GM06990 (cell line): ENCODE measurements around the gene PAPOLB.

Experiments used
- DNase-seq: peaks from one replicate; pipeline ENCODE4 v3.0.0-alpha.2; 2011; ENCODE audit not compliant: insufficient read length; ENCODE audit errors: extremely low read depth
- H3K27me3 ChIP-seq: replicated peaks from 2 replicates; pipeline ENCODE4 v1.6.0; 2011; ENCODE audit warnings: low read length; ENCODE audit not compliant: control insufficient read depth, insufficient read depth
- H3K36me3 ChIP-seq: 2 replicates; pipeline ENCODE4 v1.5.1; 2011; ENCODE audit warnings: low read length; ENCODE audit not compliant: control insufficient read depth, insufficient read depth
- H3K4me3 ChIP-seq: replicated peaks from 2 replicates; pipeline ENCODE4 v1.5.1; 2011; ENCODE audit warnings: low read depth, mild to moderate bottlenecking, control low read depth, low read length
- CTCF ChIP-seq: IDR thresholded peaks from 2 replicates; pipeline ENCODE4 v1.5.1; 2011; ENCODE audit warnings: low read length, control low read depth, mild to moderate bottlenecking, inconsistent platforms; ENCODE audit not compliant: insufficient read depth, poor library complexity, severe bottlenecking

PAPOLB gene

GRCh38 chr7:4808565-4808964, 53.3 kb downstream of the PAPOLB start:
- no peaks in the 10 kb centered on the region for H3K36me3 ChIP-seq
- TF ChIP-seq CTCF = no peak
- no peaks in the 10 kb centered on the region for H3K27me3 ChIP-seq
- H3K4me3 ChIP-seq = no peak overlapping the region
- no peak for DNase-seq

GRCh38 chr7:4808026-4808425, 53.8 kb downstream of the PAPOLB start:
- no peak for DNase-seq
- Histone ChIP-seq H3K27me3 (no peaks in the 10 kb centered on the region), H3K36me3 (no peaks in the 10 kb centered on the region), H3K4me3 (no peak overlapping the region)
- TF ChIP-seq CTCF = no peak
